ENCODE measurements around the gene SLC7A6OS.

Gene SLC7A6OS

DNA sequence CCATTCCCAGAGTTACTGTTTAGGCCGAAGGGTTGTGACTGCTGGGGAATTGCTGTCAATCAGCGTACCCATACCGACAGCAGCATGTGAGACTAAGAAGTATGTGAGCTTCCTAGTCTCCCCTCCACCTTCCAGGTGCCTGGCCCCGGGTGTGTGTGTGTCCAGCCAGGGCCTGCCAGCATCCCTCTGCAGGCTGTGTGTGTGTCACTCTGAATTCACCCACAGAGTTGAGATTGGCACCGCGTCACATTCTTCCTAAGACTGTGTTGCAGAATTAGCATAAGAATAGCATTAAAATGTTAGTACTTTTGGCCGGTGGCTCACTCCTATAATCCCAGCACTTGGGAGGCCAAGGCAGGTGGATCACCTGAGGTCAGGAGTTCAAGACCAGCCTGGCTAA lies 31.9 kb upstream of the SLC7A6OS start:
- Mint-ChIP-seq H3K36me3 (ENCODE audit: low read depth) (peaks cover 68% of the 10 kb centered on the region), H3K27me3 (ENCODE audit: low read depth) (no peaks in the 10 kb centered on the region), H3K27ac (no peak overlapping the region), H3K4me3 (no peak overlapping the region), H3K4me1 (peaks cover 15% of the 10 kb centered on the region), H3K9me3 (no peaks in the 10 kb centered on the region)
- TF ChIP-seq, protein P1, sequence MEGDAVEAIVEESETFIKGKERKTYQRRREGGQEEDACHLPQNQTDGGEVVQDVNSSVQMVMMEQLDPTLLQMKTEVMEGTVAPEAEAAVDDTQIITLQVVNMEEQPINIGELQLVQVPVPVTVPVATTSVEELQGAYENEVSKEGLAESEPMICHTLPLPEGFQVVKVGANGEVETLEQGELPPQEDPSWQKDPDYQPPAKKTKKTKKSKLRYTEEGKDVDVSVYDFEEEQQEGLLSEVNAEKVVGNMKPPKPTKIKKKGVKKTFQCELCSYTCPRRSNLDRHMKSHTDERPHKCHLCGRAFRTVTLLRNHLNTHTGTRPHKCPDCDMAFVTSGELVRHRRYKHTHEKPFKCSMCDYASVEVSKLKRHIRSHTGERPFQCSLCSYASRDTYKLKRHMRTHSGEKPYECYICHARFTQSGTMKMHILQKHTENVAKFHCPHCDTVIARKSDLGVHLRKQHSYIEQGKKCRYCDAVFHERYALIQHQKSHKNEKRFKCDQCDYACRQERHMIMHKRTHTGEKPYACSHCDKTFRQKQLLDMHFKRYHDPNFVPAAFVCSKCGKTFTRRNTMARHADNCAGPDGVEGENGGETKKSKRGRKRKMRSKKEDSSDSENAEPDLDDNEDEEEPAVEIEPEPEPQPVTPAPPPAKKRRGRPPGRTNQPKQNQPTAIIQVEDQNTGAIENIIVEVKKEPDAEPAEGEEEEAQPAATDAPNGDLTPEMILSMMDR (IDR thresholded peaks at IDR 0.05; ENCODE audit: unreplicated experiment in 3 of 3): no peak

DNA sequence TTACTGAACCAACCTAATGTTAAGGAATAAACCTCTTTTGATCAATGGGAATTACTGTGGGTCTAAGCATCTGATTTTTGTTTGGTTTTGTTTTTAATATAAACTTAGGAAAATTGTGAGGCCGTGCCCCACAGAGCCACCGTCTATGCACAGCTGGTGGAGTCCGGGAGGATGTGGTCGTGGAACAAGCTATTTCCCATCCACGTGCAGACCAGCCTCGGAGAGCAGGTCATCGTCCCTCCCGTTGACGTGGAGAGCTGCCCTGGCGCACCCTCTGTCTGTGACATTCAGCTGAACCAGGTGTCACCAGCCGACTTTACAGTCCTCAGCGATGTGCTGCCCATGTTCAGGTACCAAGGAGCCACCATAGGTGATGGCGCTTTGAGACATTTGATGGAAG lies 28.5 kb upstream of the SLC7A6OS start:
- H3K9me3 Mint-ChIP-seq: no peaks in the 10 kb centered on the region
- no peaks in the 10 kb centered on the region for H3K27me3 Mint-ChIP-seq (ENCODE audit: low read depth)
- TF ChIP-seq, protein P1 (IDR thresholded peaks at IDR 0.05; ENCODE audit: unreplicated experiment in 3 of 3): no peak
- H3K4me1 Mint-ChIP-seq: peaks cover 9% of the 10 kb centered on the region
- peaks cover 61% of the 10 kb centered on the region for H3K36me3 Mint-ChIP-seq (ENCODE audit: low read depth)
- no peak overlapping the region for H3K4me3 Mint-ChIP-seq
- no peak overlapping the region for H3K27ac Mint-ChIP-seq

DNA sequence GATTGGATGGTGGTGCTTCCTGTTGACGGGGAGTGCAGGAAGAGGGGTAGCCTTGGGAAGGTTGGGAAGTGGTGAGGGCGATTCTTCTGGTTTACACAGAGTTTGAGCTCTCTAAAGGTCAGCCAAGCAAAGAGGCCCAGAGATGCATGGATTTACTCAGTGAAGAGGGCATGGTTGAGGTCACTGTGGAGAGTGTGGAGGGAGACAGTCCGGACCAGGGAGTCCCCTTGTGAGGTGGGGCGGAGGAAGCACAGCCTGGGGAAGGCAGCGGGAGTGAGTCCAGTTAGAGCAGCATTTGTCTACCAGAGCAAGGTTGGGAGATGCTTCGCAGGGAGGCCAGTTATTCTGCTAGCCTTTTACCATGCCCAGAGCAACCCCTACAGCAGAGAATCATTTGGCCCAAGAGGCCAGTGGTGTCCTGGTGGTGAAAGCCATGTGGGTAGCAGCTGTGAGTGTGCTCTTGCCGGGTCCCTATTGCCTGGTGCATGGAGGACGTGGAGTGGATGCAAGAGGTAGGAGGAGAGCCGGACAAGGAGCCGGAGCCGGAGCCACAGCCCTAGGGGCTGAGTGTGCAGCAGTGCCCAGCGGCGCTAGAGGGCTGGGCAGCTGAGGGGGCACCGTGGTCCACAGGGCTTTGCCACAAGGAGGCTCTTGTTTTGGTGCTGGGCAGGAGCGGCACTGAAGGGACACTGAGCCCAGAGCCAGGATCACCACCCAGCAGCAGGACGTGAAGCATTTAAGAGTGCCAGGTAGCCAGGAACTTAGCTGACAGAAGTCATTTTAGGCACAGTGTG lies 27.8 kb upstream of the SLC7A6OS start:
- Mint-ChIP-seq H3K4me1 (peaks cover 12% of the 10 kb centered on the region), H3K27me3 (ENCODE audit: low read depth) (no peaks in the 10 kb centered on the region), H3K4me3 (no peak overlapping the region), H3K27ac (no peak overlapping the region), H3K9me3 (no peaks in the 10 kb centered on the region), H3K36me3 (ENCODE audit: low read depth) (peaks cover 62% of the 10 kb centered on the region)
- TF ChIP-seq, protein P1 (IDR thresholded peaks at IDR 0.05; ENCODE audit: unreplicated experiment in 3 of 3): no peak

DNA sequence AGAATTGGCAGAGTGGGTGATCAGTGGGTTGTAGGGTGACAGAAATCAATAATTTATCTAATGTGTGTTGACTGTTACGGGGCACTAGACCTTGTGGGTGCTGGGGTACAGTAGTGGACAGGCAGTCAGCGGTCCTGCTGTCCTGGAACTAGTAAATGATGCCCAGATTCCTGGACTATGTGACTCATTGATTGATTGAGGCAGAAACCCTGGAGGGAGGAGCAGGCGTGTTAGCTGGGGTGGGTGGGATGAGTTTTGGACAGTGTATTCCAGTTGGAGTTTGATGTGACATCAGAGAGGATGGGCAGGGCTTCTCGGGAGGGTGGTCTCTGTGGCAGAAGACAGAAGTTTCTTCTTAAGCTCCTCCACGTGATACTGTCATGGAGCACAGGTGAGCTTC lies 24.4 kb upstream of the SLC7A6OS start:
- Mint-ChIP-seq H3K27ac (no peak overlapping the region), H3K27me3 (ENCODE audit: low read depth) (no peaks in the 10 kb centered on the region), H3K4me1 (peaks cover 17% of the 10 kb centered on the region), H3K36me3 (ENCODE audit: low read depth) (peaks cover 53% of the 10 kb centered on the region), H3K9me3 (no peaks in the 10 kb centered on the region), H3K4me3 (no peak overlapping the region)
- TF ChIP-seq, protein P1 (IDR thresholded peaks at IDR 0.05; ENCODE audit: unreplicated experiment in 3 of 3): no peak

DNA sequence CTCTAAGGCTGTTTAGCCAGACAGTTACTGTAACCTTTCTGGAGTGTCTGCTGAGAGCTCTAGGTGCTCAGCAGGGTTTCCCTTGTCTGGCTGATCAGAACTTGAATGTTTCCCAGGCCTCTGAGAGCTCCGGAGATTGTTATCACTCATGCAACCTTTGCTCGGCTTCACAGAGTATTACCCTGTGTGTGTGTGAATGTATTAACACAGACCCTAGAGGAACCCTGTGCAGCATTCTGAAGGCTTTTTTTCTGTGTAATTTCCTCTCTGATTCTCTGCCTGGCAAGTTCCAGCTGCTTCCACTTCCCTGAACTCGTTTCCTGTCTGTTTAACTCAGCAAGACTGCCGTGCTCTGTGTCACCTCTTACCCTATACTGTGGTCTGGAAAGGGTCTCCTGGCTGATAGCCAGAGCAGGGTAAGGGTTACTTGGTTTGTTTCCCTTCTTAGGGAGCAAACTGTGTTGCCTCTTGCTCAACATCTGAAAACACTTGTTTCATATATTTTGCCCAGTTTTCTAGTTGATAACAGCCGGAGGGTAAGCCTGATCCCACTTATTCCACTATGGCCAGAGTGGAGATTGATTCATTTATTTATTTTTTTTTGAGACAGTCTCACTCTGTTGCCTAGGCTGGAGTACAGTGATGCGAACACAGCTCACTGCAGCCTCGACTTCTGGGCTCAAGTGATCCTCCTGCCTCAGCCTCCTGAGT lies 21.8 kb upstream of the SLC7A6OS start:
- no peaks in the 10 kb centered on the region for H3K27me3 Mint-ChIP-seq (ENCODE audit: low read depth)
- TF ChIP-seq, protein P1 (IDR thresholded peaks at IDR 0.05; ENCODE audit: unreplicated experiment in 3 of 3): no peak
- no peaks in the 10 kb centered on the region for H3K9me3 Mint-ChIP-seq
- peaks cover 22% of the 10 kb centered on the region for H3K4me1 Mint-ChIP-seq
- no peak overlapping the region for H3K4me3 Mint-ChIP-seq
- H3K27ac Mint-ChIP-seq: peak overlapping the region; percentile 88 to 94 (median 88)
- H3K36me3 Mint-ChIP-seq (ENCODE audit: low read depth): peaks cover 40% of the 10 kb centered on the region

All from nephron (organoid).